Cardiac muscle cell (in vitro differentiated cells and primary cell): ENCODE results near the gene MAN2A2. TPM values are rescaled to one million over a fixed set of nuclear protein-coding genes. Genes with fewer than 3 reads are reported as not detected.
A peak's percentile ranks its signal among the peaks of the same experiment; 100 is the strongest.
"Not testable (repeated sequence)": the region's sequence is repeated elsewhere in the genome, so short reads cannot be mapped to it uniquely, and the experiment has no call there.

Experiments used
- DNase-seq, 2 donors: peaks; one replicate each; pipeline versions ENCODE4 v3.0.0 to v3.0.0-alpha.2; 2010 to 2017; ENCODE audit warnings: low read depth in 1 of 2, low spot score in 1 of 2
- H3K27ac ChIP-seq: fragments of 200-600 bp; sonication (generic); 2 replicates; pipeline ENCODE4 v1.5.1; 2016
- H3K27me3 ChIP-seq: fragments of 200-600 bp; sonication (generic); 2 replicates; pipeline ENCODE4 v1.6.0; 2016; ENCODE audit warnings: control low read depth
- H3K36me3 ChIP-seq: fragments of 200-600 bp; sonication (generic); 2 replicates; pipeline ENCODE4 v1.5.1; 2016; ENCODE audit warnings: control low read depth
- H3K4me1 ChIP-seq: fragments of 200-600 bp; sonication (generic); 2 replicates; pipeline ENCODE4 v1.8.1; 2017; ENCODE audit warnings: low read depth, mild to moderate bottlenecking, mixed run types
- H3K4me3 ChIP-seq: fragments of 200-600 bp; sonication (generic); 2 replicates; pipeline ENCODE4 v1.5.1; 2016; ENCODE audit warnings: mild to moderate bottlenecking
- H3K9me3 ChIP-seq: fragments of 200-600 bp; sonication (generic); 2 replicates; pipeline ENCODE4 v1.5.1; 2017; ENCODE audit warnings: low read depth, mild to moderate bottlenecking, control low read depth
- CTCF ChIP-seq: IDR thresholded peaks from 2 replicates; pipeline ENCODE4 v1.5.1; 2012; ENCODE audit warnings: low read depth, mild to moderate bottlenecking, low read length
- polyA plus RNA-seq: library from polyadenylated mRNA; unstranded; fragments of >200 nt; fragmentation: Nextera tagmentation; extraction: Ambion mirVana; gene quantifications from 2 replicates; pipeline ENCODE4 v1.2.1, GENCODE V29; 2016
- total RNA-seq: library from RNA; depleted of rRNA; stranded (reverse); fragments of >200 nt; gene quantifications from 2 replicates; pipeline ENCODE4 v1.2.3, GENCODE V29; 2016

MAN2A2 gene
- total and polyA plus RNA-seq, 2 experiments from 2014 or later: 53.0 to 54.3 TPM

- Histone ChIP-seq H3K27ac (no peak overlapping the region), H3K4me1 (no peaks in the 10 kb centered on the region), H3K4me3 (no peak overlapping the region), H3K9me3 (no peaks in the 10 kb centered on the region), H3K27me3 (no peaks in the 10 kb centered on the region), H3K36me3 (no peaks in the 10 kb centered on the region)
- TF ChIP-seq CTCF: peak; percentile 14
- DNase-seq: no peak
Measured at GRCh38 chr15:90893175-90894090, 9.7 kb upstream of the MAN2A2 start.

- Histone ChIP-seq H3K36me3 (no peaks in the 10 kb centered on the region), H3K4me3 (no peak overlapping the region), H3K9me3 (no peaks in the 10 kb centered on the region), H3K27ac (no peak overlapping the region), H3K4me1 (no peaks in the 10 kb centered on the region), H3K27me3 (no peaks in the 10 kb centered on the region)
- TF ChIP-seq CTCF: no peak
- DNase-seq: no peak
Measured at GRCh38 chr15:90895571-90896117, 7.5 kb upstream of the MAN2A2 start.

- H3K4me3 ChIP-seq, H3K36me3 ChIP-seq, H3K9me3 ChIP-seq, H3K27ac ChIP-seq, H3K4me1 ChIP-seq, DNase-seq, H3K27me3 ChIP-seq: not testable (repeated sequence)
Measured at GRCh38 chr15:90897131-90897655, 5.9 kb upstream of the MAN2A2 start.

GRCh38 chr15:90901175-90902039, 1.7 kb upstream of the MAN2A2 start:
- TF ChIP-seq CTCF: no peak
- Histone ChIP-seq H3K4me1 (peaks cover 13% of the 10 kb centered on the region), H3K27ac (peak overlapping the region; percentile 93), H3K4me3 (peak overlapping the region; percentile 37), H3K9me3 (no peaks in the 10 kb centered on the region), H3K36me3 (peaks cover 7% of the 10 kb centered on the region), H3K27me3 (no peaks in the 10 kb centered on the region)
- DNase-seq: peak; percentile 6 to 45

GRCh38 chr15:90902040-90902839, 862 bp upstream of the MAN2A2 start:
- Histone ChIP-seq H3K9me3 (no peaks in the 10 kb centered on the region), H3K27ac (peak overlapping the region; percentile 93), H3K4me3 (peak overlapping the region; percentile 37), H3K27me3 (no peaks in the 10 kb centered on the region), H3K36me3 (peaks cover 12% of the 10 kb centered on the region), H3K4me1 (peaks cover 13% of the 10 kb centered on the region)
- peak; percentile 87 to 89 for DNase-seq
- TF ChIP-seq CTCF: peak; percentile 79
